Thyroid gland (tissue), 4 donors: Measurements from ENCODE around the gene PRM1. TPM values are rescaled to one million over a fixed set of nuclear protein-coding genes. Genes with fewer than 3 reads are reported as not detected.

Experiments used
- DNase-seq, 2 donors: peaks; one replicate each; pipeline ENCODE4 v3.0.0-alpha.2; 2019
- H3K27ac ChIP-seq, 3 donors: fragments of 200-600 bp; sonication (generic); 1 replicate in 2 of 3; 2 replicates in 1 of 3; pipeline ENCODE4 v1.5.1; 2016 to 2019; ENCODE audit warnings: mild to moderate bottlenecking in 1 of 3, moderate library complexity in 1 of 3
- H3K27me3 ChIP-seq: fragments of 200-600 bp; sonication (generic); one replicate; pipeline ENCODE4 v1.5.1; 2019
- H3K36me3 ChIP-seq, 2 donors: fragments of 200-600 bp; sonication (generic); one replicate each; pipeline ENCODE4 v1.5.1; 2016 to 2019
- H3K4me1 ChIP-seq, 2 donors: fragments of 200-600 bp; sonication (generic); one replicate each; pipeline ENCODE4 v1.5.1; 2017 to 2019
- H3K4me3 ChIP-seq, 3 donors: fragments of 200-600 bp; sonication (generic); replicated peaks in 1 of 3; 1 replicate in 2 of 3; 2 replicates in 1 of 3; pipeline ENCODE4 v1.5.1; 2016; ENCODE audit warnings: mild to moderate bottlenecking in 1 of 3
- H3K9me3 ChIP-seq: fragments of 200-600 bp; sonication (generic); one replicate; pipeline ENCODE4 v1.5.1; 2017
- CTCF ChIP-seq, 6 experiments: fragments of 200-600 bp in 3 of 6; fragments of 450-650 bp in 3 of 6; sonication (generic) in 3 of 6; IDR thresholded peaks; one replicate each; pipeline ENCODE4 v1.5.1; 2016 to 2019; ENCODE audit warnings: antibody characterized with exemption in 6 of 6, mild to moderate bottlenecking in 2 of 6, inconsistent platforms in 1 of 6, moderate library complexity in 1 of 6
- POLR2A ChIP-seq, 2 donors: fragments of 450-650 bp; IDR thresholded peaks; one replicate each; pipeline ENCODE4 v1.6.1; 2017; ENCODE audit warnings: antibody characterized with exemption in 2 of 2, mild to moderate bottlenecking in 2 of 2, moderate library complexity in 1 of 2
- WGBS, 2 donors: methylation state at CpG; one replicate each; pipeline ENCODE4 v1.1.5; 2017; 5-methylcytosine and 5-hydroxymethylcytosine counted together
- intact Hi-C: fragments of 100-400 bp; cut with DNase I; formaldehyde crosslinking; loops from one replicate; pipeline ENCODE4 v1.15.1; 2023
- total RNA-seq, 4 donors: library from RNA; depleted of rRNA; stranded (reverse); fragments of >200 nt; gene quantifications; one replicate each; pipeline ENCODE4 v1.2.3, GENCODE V29; 2016

Gene PRM1
- total RNA-seq, 4 donors from 2014 or later: 13.7 to 335 TPM; not detected in 2

- H3K27ac ChIP-seq: peak overlapping the region in 1 of 3 donors; percentile 23
- DNase-seq: no peak
- intact Hi-C loops: no loop called here
- TF ChIP-seq POLR2A (IDR thresholded peaks at IDR 0.05): no peak
- no peak for TF ChIP-seq CTCF (IDR thresholded peaks at IDR 0.05)
- 55 to 68% methylated on average over 14 to 29 of the region's 29 CpGs for WGBS, 2 donors
- H3K27me3 ChIP-seq: no peaks in the 10 kb centered on the region
- H3K9me3 ChIP-seq: no peaks in the 10 kb centered on the region
- peak overlapping the region in 2 of 3 donors; percentile 83 for H3K4me3 ChIP-seq
- H3K36me3 ChIP-seq: no peaks in the 10 kb centered on the region
- H3K4me1 ChIP-seq: peaks cover 17 to 32% of the 10 kb centered on the region in 2 donors
Observed at GRCh38 chr16:11253995-11254912, 26.9 kb downstream of the PRM1 start.

GRCh38 chr16:11253009-11253994 lies 27.8 kb downstream of the PRM1 start:
- Histone ChIP-seq H3K9me3 (no peaks in the 10 kb centered on the region), H3K36me3 (no peaks in the 10 kb centered on the region), H3K4me3 (no peak overlapping the region), H3K4me1 (peaks cover 10 to 24% of the 10 kb centered on the region in 2 donors), H3K27me3 (no peaks in the 10 kb centered on the region), H3K27ac (no peak overlapping the region)
- DNase-seq: no peak
- intact Hi-C loops: no loop called here
- WGBS, 2 donors: 78 to 93% methylated on average over 5 of the region's 5 CpGs
- no peak for TF ChIP-seq CTCF (IDR thresholded peaks at IDR 0.05)

- intact Hi-C loops: no loop called here
- no peak overlapping the region for H3K27ac ChIP-seq
- H3K36me3 ChIP-seq: no peaks in the 10 kb centered on the region
- no peak for DNase-seq
- WGBS, 2 donors: 94 to 97% methylated on average over 8 of the region's 8 CpGs
- no peak for TF ChIP-seq CTCF (IDR thresholded peaks at IDR 0.05)
- no peak for TF ChIP-seq POLR2A (IDR thresholded peaks at IDR 0.05)
- no peaks in the 10 kb centered on the region for H3K9me3 ChIP-seq
- H3K4me1 ChIP-seq: peaks cover 10 to 22% of the 10 kb centered on the region in 2 donors
- H3K27me3 ChIP-seq: no peaks in the 10 kb centered on the region
- no peak overlapping the region for H3K4me3 ChIP-seq
Observed at GRCh38 chr16:11252482-11252931, 28.6 kb downstream of the PRM1 start.

- no peaks in the 10 kb centered on the region for H3K9me3 ChIP-seq
- H3K4me3 ChIP-seq: no peak overlapping the region
- no peak overlapping the region for H3K27ac ChIP-seq
- TF ChIP-seq POLR2A (IDR thresholded peaks at IDR 0.05): no peak
- H3K36me3 ChIP-seq: no peaks in the 10 kb centered on the region
- DNase-seq: no peak
- intact Hi-C loops: no loop called here
- H3K27me3 ChIP-seq: no peaks in the 10 kb centered on the region
- H3K4me1 ChIP-seq: peaks cover 6 to 15% of the 10 kb centered on the region in 2 donors
- 91 to 93% methylated on average over 18 of the region's 18 CpGs for WGBS, 2 donors
Observed at GRCh38 chr16:11251525-11252481, 29.3 kb downstream of the PRM1 start.
